ENCODE data around the gene NFKBIL1.

GRCh38 chr6:31532644-31533454, 14.6 kb upstream of the NFKBIL1 start:
- TF ChIP-seq CTCF (IDR thresholded peaks at IDR 0.05; ENCODE audit: low read depth, low read length) (no peak), EZH2phosphoT487 (IDR thresholded peaks at IDR 0.05; ENCODE audit: low read depth) (no peak)

Measured in OCI-LY3 (cell line).